Measurements from ENCODE around the gene BTBD19. TPM values are rescaled to one million over a fixed set of nuclear protein-coding genes. Genes with fewer than 3 reads are reported as not detected.

BTBD19 gene
- polyA plus RNA-seq, 4 donors = 1.1 to 14.7 (median 1.7) TPM

DNA sequence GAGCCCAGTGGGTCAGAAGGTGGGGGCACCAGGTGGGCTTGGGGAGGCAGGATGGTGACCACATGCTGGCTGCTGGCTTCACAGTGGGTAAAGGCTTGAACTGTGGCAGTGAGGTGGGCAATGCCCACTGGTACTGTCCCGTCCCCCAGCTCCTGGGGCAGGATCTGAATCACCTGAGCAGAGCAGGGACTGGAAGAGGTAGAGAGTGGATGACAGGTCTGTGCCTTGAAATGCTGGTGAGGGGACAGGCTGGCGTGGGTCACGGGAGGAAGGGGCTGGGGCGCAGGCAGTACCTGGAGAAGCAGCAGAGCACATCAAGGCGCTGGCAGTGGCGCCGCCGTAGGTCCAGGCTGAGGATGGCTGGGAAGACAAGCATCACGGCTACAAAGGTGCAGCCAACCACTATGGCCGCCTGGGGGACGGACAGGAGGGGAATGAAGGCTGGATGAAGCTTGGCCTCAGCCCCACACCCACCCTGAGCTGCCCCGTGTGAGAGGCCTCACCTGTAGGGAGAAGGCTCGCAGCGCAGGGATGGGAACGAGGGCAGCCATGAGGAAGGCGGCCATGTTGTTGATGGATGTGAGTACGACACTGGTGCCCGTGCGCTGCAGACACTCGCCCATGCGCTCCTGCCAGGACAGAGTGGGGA lies 19.8 kb downstream of the BTBD19 start:
- no peaks in the 10 kb centered on the region for H3K9me3 ChIP-seq (ENCODE audit: control insufficient read depth in 2 of 2, insufficient read depth in 1 of 2, low read depth in 1 of 2, low read length in 1 of 2)
- no peak for FAIRE-seq
- peaks cover 0 to 41% (median 2%) of the 10 kb centered on the region in 3 donors for H3K4me1 ChIP-seq (ENCODE audit: control insufficient read depth in 3 of 3, insufficient read depth in 2 of 3, low read depth in 1 of 3, low read length in 2 of 3)
- no peaks in the 10 kb centered on the region for H3K27me3 ChIP-seq (ENCODE audit: control insufficient read depth in 3 of 3, insufficient read depth in 3 of 3, low read length in 3 of 3)
- DNase-seq = no peak
- no peak overlapping the region for H3K4me3 ChIP-seq (ENCODE audit: low read depth in 1 of 3, low read length in 3 of 3)
- no peak overlapping the region for H3K27ac ChIP-seq (ENCODE audit: low read depth in 1 of 3, low read length in 2 of 3)
- H3K36me3 ChIP-seq (ENCODE audit: control insufficient read depth in 3 of 3, insufficient read depth in 2 of 3, low read depth in 1 of 3, low read length in 3 of 3) = peaks cover 0 to 43% (median 0%) of the 10 kb centered on the region in 3 donors
- 92 to 94% (median 92%) methylated on average over 21 of the region's 21 CpGs for WGBS, 3 donors

DNA sequence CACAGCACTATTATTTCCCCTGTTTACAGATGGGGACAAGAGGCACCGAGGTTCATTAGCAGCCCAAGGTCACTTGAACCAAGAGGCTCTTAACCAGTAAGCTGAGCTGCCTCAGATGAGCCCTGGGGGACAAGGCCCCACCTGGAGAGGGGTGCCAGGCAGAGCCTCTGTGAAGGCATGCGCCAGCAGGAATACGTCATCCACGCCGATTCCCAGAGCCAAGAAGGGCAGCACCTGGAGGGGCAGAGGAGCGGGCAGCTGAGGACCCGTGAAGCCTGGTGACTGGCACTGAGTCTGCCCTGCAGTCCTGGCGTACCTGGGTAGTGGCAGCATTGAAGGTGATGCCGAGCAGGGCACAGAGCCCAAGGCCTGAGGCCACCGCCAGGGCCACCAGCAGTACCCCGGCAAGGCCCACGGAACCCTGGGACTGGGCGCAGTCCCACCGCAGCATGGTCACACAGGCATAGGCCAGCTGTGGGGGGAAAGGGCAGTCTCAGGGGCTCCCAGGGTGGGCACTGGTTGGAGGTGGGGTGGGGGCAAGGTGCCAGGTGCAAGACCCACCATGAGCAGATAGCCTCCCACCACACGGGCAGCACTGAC lies 20.6 kb downstream of the BTBD19 start:
- H3K9me3 ChIP-seq (ENCODE audit: control insufficient read depth in 2 of 2, insufficient read depth in 1 of 2, low read depth in 1 of 2, low read length in 1 of 2) = no peaks in the 10 kb centered on the region
- H3K27me3 ChIP-seq (ENCODE audit: control insufficient read depth in 3 of 3, insufficient read depth in 3 of 3, low read length in 3 of 3) = no peaks in the 10 kb centered on the region
- peaks cover 0 to 43% (median 0%) of the 10 kb centered on the region in 3 donors for H3K36me3 ChIP-seq (ENCODE audit: control insufficient read depth in 3 of 3, insufficient read depth in 2 of 3, low read depth in 1 of 3, low read length in 3 of 3)
- no peak overlapping the region for H3K4me3 ChIP-seq (ENCODE audit: low read depth in 1 of 3, low read length in 3 of 3)
- peaks cover 0 to 41% (median 2%) of the 10 kb centered on the region in 3 donors for H3K4me1 ChIP-seq (ENCODE audit: control insufficient read depth in 3 of 3, insufficient read depth in 2 of 3, low read depth in 1 of 3, low read length in 2 of 3)
- no peak for DNase-seq
- no peak overlapping the region for H3K27ac ChIP-seq (ENCODE audit: low read depth in 1 of 3, low read length in 2 of 3)
- 92 to 95% (median 94%) methylated on average over 14 to 15 of the region's 15 CpGs for WGBS, 3 donors
- no peak for FAIRE-seq

DNA sequence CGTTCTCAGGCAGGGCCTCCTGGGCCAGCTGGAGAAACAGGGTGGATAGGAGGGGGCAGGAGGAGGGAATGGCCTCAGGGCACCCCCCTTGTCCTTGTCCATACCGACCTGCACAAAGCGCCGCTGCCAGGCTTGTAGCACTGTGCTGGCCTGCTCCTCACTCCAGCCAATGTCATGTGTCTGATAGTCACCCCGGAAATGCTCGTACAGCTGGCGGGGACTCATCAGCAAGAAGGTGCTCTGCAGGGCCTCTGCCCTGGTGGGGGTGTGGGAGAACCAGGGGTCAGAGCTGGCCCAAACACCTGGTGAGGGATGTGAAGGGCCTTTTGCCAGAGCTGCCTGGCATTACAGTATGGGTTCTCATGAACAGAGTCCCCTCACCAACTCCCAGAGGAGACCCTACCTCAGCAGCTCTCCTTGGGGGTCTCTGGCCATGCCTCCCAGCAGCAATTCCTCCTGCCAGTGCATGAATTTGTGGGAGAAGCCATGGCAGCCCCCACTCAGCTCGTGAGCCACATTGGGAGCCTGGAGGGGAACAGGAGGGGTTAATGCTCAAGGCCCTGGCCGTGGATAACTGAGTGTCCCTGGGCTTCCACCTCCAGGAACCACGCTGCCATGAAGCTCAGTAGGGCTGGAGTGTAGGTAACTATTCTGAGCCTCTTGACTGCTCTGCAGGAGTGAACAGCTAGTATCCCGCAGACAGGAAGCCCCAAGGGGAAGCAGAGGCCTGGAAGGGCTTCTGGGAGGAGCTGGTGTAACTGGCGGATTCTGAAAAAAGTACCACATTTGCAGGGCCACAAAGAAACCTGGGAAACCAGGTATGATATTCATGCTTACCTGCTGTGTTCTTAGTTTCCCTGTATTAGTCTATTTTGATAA lies 21.4 kb downstream of the BTBD19 start:
- Histone ChIP-seq H3K4me1 (ENCODE audit: control insufficient read depth in 3 of 3, insufficient read depth in 2 of 3, low read depth in 1 of 3, low read length in 2 of 3) (peaks cover 0 to 41% (median 2%) of the 10 kb centered on the region in 3 donors), H3K27me3 (ENCODE audit: control insufficient read depth in 3 of 3, insufficient read depth in 3 of 3, low read length in 3 of 3) (no peaks in the 10 kb centered on the region), H3K36me3 (ENCODE audit: control insufficient read depth in 3 of 3, insufficient read depth in 2 of 3, low read depth in 1 of 3, low read length in 3 of 3) (peaks cover 0 to 43% (median 0%) of the 10 kb centered on the region in 3 donors), H3K4me3 (ENCODE audit: low read depth in 1 of 3, low read length in 3 of 3) (no peak overlapping the region), H3K27ac (ENCODE audit: low read depth in 1 of 3, low read length in 2 of 3) (no peak overlapping the region), H3K9me3 (ENCODE audit: control insufficient read depth in 2 of 2, insufficient read depth in 1 of 2, low read depth in 1 of 2, low read length in 1 of 2) (no peaks in the 10 kb centered on the region)
- no peak for FAIRE-seq
- no peak for DNase-seq
- WGBS, 3 donors = 84 to 92% (median 91%) methylated on average over 12 of the region's 12 CpGs

DNA sequence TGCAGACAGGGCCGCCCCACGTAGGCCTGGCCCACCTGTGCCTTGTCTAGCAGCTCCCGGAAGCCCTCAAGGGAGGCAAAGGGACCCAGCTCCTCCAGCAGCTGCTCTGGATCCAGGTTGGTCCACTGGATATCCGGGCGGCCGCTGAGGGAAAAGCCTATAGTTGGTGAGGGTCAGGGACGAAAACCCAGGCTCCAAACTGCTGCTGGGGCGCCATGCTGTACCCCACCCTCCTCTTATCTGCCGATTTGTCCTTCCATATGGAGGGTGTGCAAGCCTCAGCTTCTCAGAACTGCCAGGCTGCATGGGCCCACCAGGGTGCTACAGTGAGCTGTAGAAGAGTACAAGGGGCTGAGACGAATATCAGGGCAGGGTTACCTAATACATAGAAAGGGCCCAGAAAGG lies 22.6 kb downstream of the BTBD19 start:
- FAIRE-seq (no peak), DNase-seq (no peak)
- H3K4me1 ChIP-seq (ENCODE audit: control insufficient read depth in 3 of 3, insufficient read depth in 2 of 3, low read depth in 1 of 3, low read length in 2 of 3) = peaks cover 0 to 36% (median 2%) of the 10 kb centered on the region in 3 donors
- no peak overlapping the region for H3K4me3 ChIP-seq (ENCODE audit: low read depth in 1 of 3, low read length in 3 of 3)
- 85 to 88% (median 87%) methylated on average over 10 of the region's 10 CpGs for WGBS, 3 donors
- H3K36me3 ChIP-seq (ENCODE audit: control insufficient read depth in 3 of 3, insufficient read depth in 2 of 3, low read depth in 1 of 3, low read length in 3 of 3) = peaks cover 0 to 43% (median 0%) of the 10 kb centered on the region in 3 donors
- no peaks in the 10 kb centered on the region for H3K27me3 ChIP-seq (ENCODE audit: control insufficient read depth in 3 of 3, insufficient read depth in 3 of 3, low read length in 3 of 3)
- no peak overlapping the region for H3K27ac ChIP-seq (ENCODE audit: low read depth in 1 of 3, low read length in 2 of 3)
- H3K9me3 ChIP-seq (ENCODE audit: control insufficient read depth in 2 of 2, insufficient read depth in 1 of 2, low read depth in 1 of 2, low read length in 1 of 2) = no peaks in the 10 kb centered on the region

- FAIRE-seq (no peak), DNase-seq (peak in 1 of 2 donors; percentile 29)
- no peak overlapping the region for H3K4me3 ChIP-seq (ENCODE audit: low read depth in 1 of 3, low read length in 3 of 3)
- H3K9me3 ChIP-seq (ENCODE audit: control insufficient read depth in 2 of 2, insufficient read depth in 1 of 2, low read depth in 1 of 2, low read length in 1 of 2) = no peaks in the 10 kb centered on the region
- H3K4me1 ChIP-seq (ENCODE audit: control insufficient read depth in 3 of 3, insufficient read depth in 2 of 3, low read depth in 1 of 3, low read length in 2 of 3) = peaks cover 0 to 32% (median 2%) of the 10 kb centered on the region in 3 donors
- H3K27ac ChIP-seq (ENCODE audit: low read depth in 1 of 3, low read length in 2 of 3) = no peak overlapping the region
- H3K36me3 ChIP-seq (ENCODE audit: control insufficient read depth in 3 of 3, insufficient read depth in 2 of 3, low read depth in 1 of 3, low read length in 3 of 3) = peaks cover 0 to 39% (median 0%) of the 10 kb centered on the region in 3 donors
- 28 to 41% (median 40%) methylated on average over 9 of the region's 9 CpGs for WGBS, 3 donors
- H3K27me3 ChIP-seq (ENCODE audit: control insufficient read depth in 3 of 3, insufficient read depth in 3 of 3, low read length in 3 of 3) = no peaks in the 10 kb centered on the region
Observed at GRCh38 chr1:44831516-44831915, 23.2 kb downstream of the BTBD19 start.

DNA sequence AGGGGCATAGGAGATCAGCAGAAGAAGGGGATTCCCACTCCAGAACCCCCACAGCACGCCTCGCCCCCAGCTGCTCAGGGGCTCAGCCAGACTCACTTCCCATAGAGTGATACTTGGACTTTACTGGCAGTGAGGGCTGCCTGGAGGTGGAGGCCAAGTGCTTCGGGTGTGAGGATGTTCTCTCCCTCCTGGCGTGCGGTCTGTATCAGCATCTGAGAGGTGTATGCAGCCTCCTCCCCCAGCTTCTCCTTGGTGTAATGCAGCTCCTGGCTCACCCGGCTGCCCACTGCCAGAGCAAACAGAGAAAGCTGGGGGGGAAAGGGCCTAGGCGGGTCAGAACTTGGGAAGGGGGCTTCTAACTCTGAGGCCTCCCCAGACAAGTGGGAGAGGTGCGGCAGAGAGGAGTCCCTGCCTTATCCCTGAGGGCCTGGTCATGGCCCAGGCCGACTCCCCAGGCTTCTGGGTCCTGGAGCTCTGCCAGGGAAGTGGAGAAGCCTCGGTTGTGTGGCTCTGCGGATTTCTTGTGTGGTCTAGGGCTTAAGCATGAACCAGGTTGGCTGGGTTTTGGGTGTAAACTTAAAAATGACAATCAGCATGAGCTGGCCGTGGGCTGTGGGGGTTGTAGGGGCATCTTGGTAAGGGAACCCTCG lies 23.9 kb downstream of the BTBD19 start:
- WGBS, 3 donors = 75 to 80% (median 80%) methylated on average over 13 of the region's 13 CpGs
- Histone ChIP-seq H3K9me3 (ENCODE audit: control insufficient read depth in 2 of 2, insufficient read depth in 1 of 2, low read depth in 1 of 2, low read length in 1 of 2) (no peaks in the 10 kb centered on the region), H3K36me3 (ENCODE audit: control insufficient read depth in 3 of 3, insufficient read depth in 2 of 3, low read depth in 1 of 3, low read length in 3 of 3) (peaks cover 0 to 34% (median 0%) of the 10 kb centered on the region in 3 donors), H3K27me3 (ENCODE audit: control insufficient read depth in 3 of 3, insufficient read depth in 3 of 3, low read length in 3 of 3) (no peaks in the 10 kb centered on the region), H3K4me3 (ENCODE audit: low read depth in 1 of 3, low read length in 3 of 3) (no peak overlapping the region), H3K27ac (ENCODE audit: low read depth in 1 of 3, low read length in 2 of 3) (no peak overlapping the region), H3K4me1 (ENCODE audit: control insufficient read depth in 3 of 3, insufficient read depth in 2 of 3, low read depth in 1 of 3, low read length in 2 of 3) (peaks cover 0 to 25% (median 0%) of the 10 kb centered on the region in 3 donors)
- DNase-seq (no peak), FAIRE-seq (no peak)

DNA sequence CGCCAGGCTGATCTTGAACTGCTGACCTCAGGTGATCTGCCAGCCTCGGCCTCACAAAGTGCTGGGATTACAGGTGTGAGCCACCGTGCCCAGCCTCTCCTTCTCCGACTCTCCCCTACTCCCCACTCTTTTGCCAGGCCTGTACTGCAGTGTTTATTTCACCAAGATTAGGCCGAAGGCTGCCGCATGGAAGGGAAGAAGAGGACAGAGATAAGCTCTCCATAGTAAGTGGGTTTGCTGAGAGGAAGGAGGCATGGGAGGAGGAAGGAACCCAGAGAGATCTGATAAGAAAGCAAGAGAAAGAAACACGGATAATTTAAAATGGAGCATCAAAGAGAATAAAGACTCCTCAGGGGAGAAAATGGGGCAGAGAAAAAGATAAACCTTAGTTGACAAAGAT lies 26.0 kb downstream of the BTBD19 start:
- WGBS, 3 donors = 70 to 78% (median 71%) methylated on average over 7 of the region's 7 CpGs
- Histone ChIP-seq H3K36me3 (ENCODE audit: control insufficient read depth in 3 of 3, insufficient read depth in 2 of 3, low read depth in 1 of 3, low read length in 3 of 3) (peaks cover 0 to 19% (median 0%) of the 10 kb centered on the region in 3 donors), H3K4me3 (ENCODE audit: low read depth in 1 of 3, low read length in 3 of 3) (no peak overlapping the region), H3K27ac (ENCODE audit: low read depth in 1 of 3, low read length in 2 of 3) (no peak overlapping the region), H3K4me1 (ENCODE audit: control insufficient read depth in 3 of 3, insufficient read depth in 2 of 3, low read depth in 1 of 3, low read length in 2 of 3) (peaks cover 0 to 23% (median 0%) of the 10 kb centered on the region in 3 donors), H3K9me3 (ENCODE audit: control insufficient read depth in 2 of 2, insufficient read depth in 1 of 2, low read depth in 1 of 2, low read length in 1 of 2) (no peaks in the 10 kb centered on the region), H3K27me3 (ENCODE audit: control insufficient read depth in 3 of 3, insufficient read depth in 3 of 3, low read length in 3 of 3) (no peaks in the 10 kb centered on the region)
- FAIRE-seq (no peak), DNase-seq (no peak)
